GM12878 (cell line): ENCODE data around the gene SCT. TPM values are rescaled to one million over a fixed set of nuclear protein-coding genes. Genes with fewer than 3 reads are reported as not detected.

Experiments
- ATAC-seq: fragments of 200-7000 bp; cut with Tn5 transposase; 3 replicates; pipeline ENCODE4 v1.9.1; 2020; ENCODE audit warnings: mild to moderate bottlenecking, moderate library complexity
- BruUV-seq: library from RNA; stranded (reverse); fragments of 400-500 nt; replicated peaks from 2 replicates; lab custom pipeline; 2021; lab: Mats Ljungman, UMichigan
- CTCF ChIA-PET: fragments of 300-600 bp; sonication (Branson Sonifier 250); formaldehyde crosslinking; extraction: SDS; loops from one replicate; lab custom pipeline; 2021; ENCODE audit warnings: inconsistent platforms; lab: Yijun Ruan, JAX
- POLR2A ChIA-PET: fragments of 350-600 bp; formaldehyde crosslinking; extraction: SDS; loops from one replicate; lab custom pipeline; 2021; ENCODE audit warnings: inconsistent platforms; lab: Charles Lee
- RAD21 ChIA-PET: fragments of 300-600 bp; sonication (Branson Sonifier 250); formaldehyde crosslinking; loops from one replicate; lab custom pipeline; 2023; ENCODE audit warnings: antibody characterized with exemption; ENCODE audit not compliant: unreplicated experiment; lab: Charles Lee
- SMC1A ChIA-PET: fragments of 300-600 bp; sonication (Branson Sonifier 250); formaldehyde crosslinking; loops from one replicate; lab custom pipeline; 2023; ENCODE audit not compliant: unreplicated experiment, uncharacterized antibody; lab: Charles Lee
- DNase-seq: peaks from one replicate; pipeline ENCODE4 v3.0.0-alpha.2; 2011; ENCODE audit warnings: low read depth, low spot score
- FAIRE-seq: peaks from 3 replicates; lab custom pipeline; 2011; peaks lifted over from hg19 to GRCh38; lab: Jason Lieb, UNC
- H2AFZ ChIP-seq: 2 replicates; pipeline ENCODE4 v1.6.0; 2011; ENCODE audit warnings: low read depth, low read length, control low read depth; ENCODE audit not compliant: control insufficient read depth
- H3K27ac ChIP-seq: 2 replicates; pipeline ENCODE4 v1.5.1; 2011; ENCODE audit warnings: control low read depth; ENCODE audit not compliant: control insufficient read depth, insufficient read depth
- H3K27me3 ChIP-seq, 2 experiments: replicated peaks in 1 of 2; 2 replicates each; pipeline versions ENCODE4 v1.6.0 to v1.6.1; 2011; ENCODE audit warnings: low read length in 1 of 2; ENCODE audit not compliant: control insufficient read depth in 2 of 2, insufficient read depth in 2 of 2
- H3K36me3 ChIP-seq, 2 experiments: 2 replicates each; pipeline ENCODE4 v1.5.1; 2011; ENCODE audit warnings: low read length in 1 of 2; ENCODE audit not compliant: control insufficient read depth in 2 of 2, insufficient read depth in 2 of 2
- H3K4me1 ChIP-seq: 2 replicates; pipeline ENCODE4 v1.6.1; 2011; ENCODE audit warnings: mild to moderate bottlenecking, low read length, moderate library complexity, mixed read lengths; ENCODE audit not compliant: control insufficient read depth, insufficient read depth
- H3K4me2 ChIP-seq: 2 replicates; pipeline ENCODE4 v1.6.0; 2011; ENCODE audit warnings: control low read depth; ENCODE audit not compliant: control insufficient read depth, insufficient read depth
- H3K4me3 ChIP-seq: fragments of 200-600 bp; sonication (generic); 2 replicates; pipeline ENCODE4 v1.5.1; 2016
- H3K79me2 ChIP-seq: 2 replicates; pipeline ENCODE4 v1.6.0; 2011; ENCODE audit warnings: low read length; ENCODE audit not compliant: control insufficient read depth, insufficient read depth
- H3K9ac ChIP-seq: 2 replicates; pipeline ENCODE4 v1.8.0; 2011; ENCODE audit warnings: low read length, control low read depth, mixed read lengths; ENCODE audit not compliant: control insufficient read depth, insufficient read depth
- H3K9me3 ChIP-seq: replicated peaks from 3 replicates; pipeline ENCODE4 v1.5.1; 2011; ENCODE audit warnings: mild to moderate bottlenecking, low read length; ENCODE audit not compliant: control insufficient read depth, insufficient read depth
- H4K20me1 ChIP-seq: 2 replicates; pipeline ENCODE4 v1.6.0; 2011; ENCODE audit not compliant: control insufficient read depth, insufficient read depth
- MTA3 ChIP-seq: IDR thresholded peaks from 2 replicates; pipeline ENCODE4 v1.6.1; 2012; ENCODE audit warnings: low read length, inconsistent platforms, borderline replicate concordance
- NFYA ChIP-seq: IDR thresholded peaks from 2 replicates; pipeline ENCODE4 v1.6.1; 2011; ENCODE audit warnings: low read depth, mild to moderate bottlenecking, low read length, improper control_type of control experiment, borderline replicate concordance
- NR2F1 ChIP-seq: fragments of 450-650 bp; conservative IDR thresholded peaks from 2 replicates; pipeline ENCODE4 v1.6.1; 2017; ENCODE audit warnings: mild to moderate bottlenecking
- NRF1 ChIP-seq: conservative IDR thresholded peaks from 2 replicates; pipeline ENCODE4 v1.6.1; 2011; ENCODE audit warnings: mild to moderate bottlenecking, low read depth, low read length, improper control_type of control experiment
- SUPT20H ChIP-seq: IDR thresholded peaks from 2 replicates; pipeline ENCODE4 v1.6.1; 2011; ENCODE audit warnings: low read depth, mild to moderate bottlenecking, low read length, moderate library complexity, borderline replicate concordance; ENCODE audit not compliant: control insufficient read depth
- TCF7 ChIP-seq: IDR thresholded peaks from 2 replicates; pipeline ENCODE4 v1.6.1; 2014; ENCODE audit warnings: antibody characterized with exemption, borderline replicate concordance
- ZNF207 ChIP-seq: fragments of 450-650 bp; IDR thresholded peaks from 2 replicates; pipeline ENCODE4 v1.6.1; 2014; ENCODE audit warnings: antibody characterized with exemption, mild to moderate bottlenecking, borderline replicate concordance
- ZSCAN29 ChIP-seq: fragments of 450-650 bp; IDR thresholded peaks from 2 replicates; pipeline ENCODE4 v1.6.1; 2017; ENCODE audit warnings: mild to moderate bottlenecking, moderate library complexity
- WGBS: methylation state at CpG from one replicate; pipeline ENCODE4 v1.1.6; 2016; ENCODE audit warnings: low lambda C conversion rate; ENCODE audit not compliant: insufficient replicate concordance, insufficient coverage; ENCODE audit errors: missing lambda C conversion rate; 5-methylcytosine and 5-hydroxymethylcytosine counted together
- in situ Hi-C: fragments of 300-500 bp; cut with MboI; formaldehyde crosslinking; loops from 9 replicates; pipeline ENCODE4 v1.14.3; 2018; ENCODE audit warnings: mixed read lengths
- intact Hi-C: fragments of 100-400 bp; cut with micrococcal nuclease; formaldehyde crosslinking; loops from one replicate; pipeline ENCODE4 v1.14.2; 2022; ENCODE audit not compliant: unreplicated experiment
- polyA plus RNA-seq, 11 experiments: library from polyadenylated mRNA; depleted of rRNA in 4 of 11; unstranded in 6 of 11; stranded (reverse) in 5 of 11; fragments of >200 nt; fragmentation: Nextera tagmentation in 4 of 11; fragmentation: Illumina TruSeq in 1 of 11; extraction: Ambion mirVana in 4 of 11; extraction: Trizol in 1 of 11; gene quantifications; 1 replicate in 1 of 11; 2 replicates in 10 of 11; pipeline versions ENCODE4 v1.2.1 to v1.2.3, GENCODE V29; 2011 to 2016; ENCODE audit warnings: inconsistent platforms in 2 of 11, missing spikeins in 2 of 11, low read depth in 1 of 11
- total RNA-seq, 4 experiments: library from RNA; depleted of rRNA in 3 of 4; stranded (reverse); fragments of >200 nt in 3 of 4; fragmentation: Illumina TruSeq in 1 of 4; extraction: Trizol in 1 of 4; gene quantifications; 2 replicates each; pipeline versions ENCODE4 v1.2.1 to v1.2.3, GENCODE V29; 2013 to 2021
- TF ChIP-seq, protein P1 (sequence below): IDR thresholded peaks from 2 replicates; pipeline ENCODE4 v1.6.1; 2012; ENCODE audit warnings: mild to moderate bottlenecking, low read depth, low read length

SCT gene
- total and polyA plus RNA-seq, 10 of the 15 experiments (the other 5 are each of a cell fraction or from before 2014, with no cell fraction given), result not detected

DNA sequence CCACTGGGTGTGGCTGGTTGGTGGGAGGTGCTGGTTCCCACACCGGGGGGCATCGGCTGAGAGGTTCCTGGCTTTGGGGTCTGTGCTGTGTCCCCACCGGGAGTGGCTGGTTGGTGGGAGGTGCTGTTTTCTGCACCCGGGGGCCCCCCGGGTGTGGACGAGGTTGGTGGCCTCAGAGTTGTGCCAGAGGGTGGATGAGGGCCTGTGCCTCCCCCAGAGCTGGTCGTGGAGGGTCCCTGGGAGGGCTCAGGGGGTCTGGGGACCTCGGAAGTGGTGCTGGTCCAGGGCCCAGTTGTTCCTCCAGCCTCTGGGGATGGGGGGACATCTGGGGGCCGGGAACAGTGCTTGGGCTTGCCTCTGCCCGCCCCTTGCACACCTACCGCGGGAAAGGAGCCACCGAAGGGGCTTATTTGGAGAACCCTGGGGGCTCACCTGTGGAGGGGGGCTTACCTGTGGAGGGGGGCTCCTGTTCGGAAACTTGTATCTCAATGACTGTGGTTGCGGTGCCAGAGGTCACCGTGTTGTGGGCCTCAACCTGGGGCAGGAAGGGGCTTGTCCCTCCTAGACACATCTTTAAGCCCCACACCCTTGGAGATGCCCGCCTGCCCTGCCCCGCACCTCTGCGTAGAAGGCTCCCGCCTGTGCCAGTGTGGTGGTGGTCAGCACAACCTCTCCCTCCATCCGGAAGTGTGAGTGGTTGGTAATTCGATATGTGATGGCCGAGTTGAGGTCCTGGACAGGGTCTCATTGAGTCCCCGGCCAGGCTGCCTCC lies 7.9 kb downstream of the SCT start:
- Histone ChIP-seq H3K4me2 (no peak overlapping the region), H3K27me3 (no peaks in the 10 kb centered on the region), H2AFZ (no peak overlapping the region), H3K27ac (no peak overlapping the region), H3K9ac (no peak overlapping the region), H3K4me1 (peaks cover 6% of the 10 kb centered on the region), H3K9me3 (no peaks in the 10 kb centered on the region), H4K20me1 (no peaks in the 10 kb centered on the region), H3K4me3 (no peak overlapping the region), H3K36me3 (peaks cover 0 to 2% of the 10 kb centered on the region in 2 experiments; a peak in 2 of 4 replicates), H3K79me2 (peaks cover 17% of the 10 kb centered on the region)
- ATAC-seq, result no peak
- in situ Hi-C loops (no loop called here), intact Hi-C loops (loop anchor here (5.0 kb wide), 1 partner anchor 103 kb away; no protein-coding TSS in a partner anchor)
- FAIRE-seq, result no peak
- ChIA-PET SMC1A (no interaction called here), RAD21 (no interaction called here), POLR2A (no interaction called here), CTCF (no interaction called here)
- 82% methylated on average over 24 of the region's 24 CpGs for WGBS
- TF ChIP-seq ZNF207, result no peak
- TF ChIP-seq MTA3, result no peak
- TF ChIP-seq SUPT20H, result no peak
- no peak for TF ChIP-seq ZSCAN29
- no TSS peak for BruUV-seq
- DNase-seq, result no peak

DNA sequence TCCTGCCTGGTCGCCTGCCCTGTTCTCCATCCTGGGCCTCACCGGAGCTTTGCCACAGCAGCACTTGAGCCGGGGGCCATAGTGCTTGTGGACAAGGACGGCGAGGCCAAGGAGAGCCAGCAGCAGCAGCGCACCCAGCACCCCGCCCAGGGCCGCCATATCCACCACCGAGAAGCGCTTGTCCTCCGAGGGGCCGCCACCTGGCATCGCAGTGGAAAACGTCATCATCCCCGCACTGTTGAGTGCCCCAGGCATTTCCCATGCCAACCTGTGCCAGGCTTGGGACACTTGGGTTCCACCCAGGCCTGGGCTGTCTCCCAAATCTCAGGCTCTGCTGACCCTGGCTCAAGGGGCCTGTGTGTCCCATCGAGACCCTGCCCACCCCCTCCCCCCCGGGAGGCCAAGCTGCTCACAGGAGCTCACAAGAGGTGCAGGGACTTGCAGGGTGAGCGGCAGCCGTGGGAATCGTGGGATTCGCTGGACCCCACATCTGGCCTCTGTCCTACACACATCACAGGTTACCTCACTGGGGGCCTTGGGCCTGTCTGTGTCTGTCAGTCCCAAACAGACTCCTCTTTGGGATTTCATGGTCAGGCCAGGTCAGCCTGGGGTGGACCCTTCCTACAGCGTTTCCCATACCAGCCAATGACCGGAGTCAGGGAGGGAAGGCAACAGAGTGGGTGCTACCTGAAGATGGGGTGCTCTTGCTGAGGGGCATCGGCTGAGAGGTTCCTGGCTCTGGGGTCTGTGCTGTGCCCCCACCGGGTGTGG lies 8.9 kb downstream of the SCT start:
- peaks cover 3% of the 10 kb centered on the region; the same call in 1 of the 2 replicates for H4K20me1 ChIP-seq
- WGBS, result 96% methylated on average over 22 of the region's 25 CpGs
- peaks cover 0 to 8% of the 10 kb centered on the region in 2 experiments; a peak in 3 of 4 replicates for H3K36me3 ChIP-seq
- H2AFZ ChIP-seq, result no peak overlapping the region
- no peak overlapping the region for H3K9ac ChIP-seq
- ChIA-PET RAD21 (no interaction called here), SMC1A (no interaction called here), POLR2A (no interaction called here), CTCF (no interaction called here)
- FAIRE-seq (no peak), DNase-seq (no peak), ATAC-seq (no peak)
- H3K27me3 ChIP-seq, result no peaks in the 10 kb centered on the region
- H3K4me3 ChIP-seq, result no peak overlapping the region
- H3K4me2 ChIP-seq, result no peak overlapping the region
- no TSS peak for BruUV-seq
- H3K9me3 ChIP-seq, result no peaks in the 10 kb centered on the region
- intact Hi-C loops, result loop anchor here (5.0 kb wide), 1 partner anchor 104 kb away; no protein-coding TSS in a partner anchor
- in situ Hi-C loops, result no loop called here
- H3K27ac ChIP-seq, result no peak overlapping the region
- peaks cover 25% of the 10 kb centered on the region for H3K79me2 ChIP-seq
- TF ChIP-seq ZSCAN29 (no peak), NR2F1 (no peak), NRF1 (no peak), TCF7 (no peak), NFYA (no peak)
- TF ChIP-seq, protein P1, sequence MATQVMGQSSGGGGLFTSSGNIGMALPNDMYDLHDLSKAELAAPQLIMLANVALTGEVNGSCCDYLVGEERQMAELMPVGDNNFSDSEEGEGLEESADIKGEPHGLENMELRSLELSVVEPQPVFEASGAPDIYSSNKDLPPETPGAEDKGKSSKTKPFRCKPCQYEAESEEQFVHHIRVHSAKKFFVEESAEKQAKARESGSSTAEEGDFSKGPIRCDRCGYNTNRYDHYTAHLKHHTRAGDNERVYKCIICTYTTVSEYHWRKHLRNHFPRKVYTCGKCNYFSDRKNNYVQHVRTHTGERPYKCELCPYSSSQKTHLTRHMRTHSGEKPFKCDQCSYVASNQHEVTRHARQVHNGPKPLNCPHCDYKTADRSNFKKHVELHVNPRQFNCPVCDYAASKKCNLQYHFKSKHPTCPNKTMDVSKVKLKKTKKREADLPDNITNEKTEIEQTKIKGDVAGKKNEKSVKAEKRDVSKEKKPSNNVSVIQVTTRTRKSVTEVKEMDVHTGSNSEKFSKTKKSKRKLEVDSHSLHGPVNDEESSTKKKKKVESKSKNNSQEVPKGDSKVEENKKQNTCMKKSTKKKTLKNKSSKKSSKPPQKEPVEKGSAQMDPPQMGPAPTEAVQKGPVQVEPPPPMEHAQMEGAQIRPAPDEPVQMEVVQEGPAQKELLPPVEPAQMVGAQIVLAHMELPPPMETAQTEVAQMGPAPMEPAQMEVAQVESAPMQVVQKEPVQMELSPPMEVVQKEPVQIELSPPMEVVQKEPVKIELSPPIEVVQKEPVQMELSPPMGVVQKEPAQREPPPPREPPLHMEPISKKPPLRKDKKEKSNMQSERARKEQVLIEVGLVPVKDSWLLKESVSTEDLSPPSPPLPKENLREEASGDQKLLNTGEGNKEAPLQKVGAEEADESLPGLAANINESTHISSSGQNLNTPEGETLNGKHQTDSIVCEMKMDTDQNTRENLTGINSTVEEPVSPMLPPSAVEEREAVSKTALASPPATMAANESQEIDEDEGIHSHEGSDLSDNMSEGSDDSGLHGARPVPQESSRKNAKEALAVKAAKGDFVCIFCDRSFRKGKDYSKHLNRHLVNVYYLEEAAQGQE, result no peak
- H3K4me1 ChIP-seq, result peaks cover 10% of the 10 kb centered on the region
